GM18511 (cell line): ENCODE measurements around the gene CEMIP.

Experiments
- ATAC-seq: cut with Tn5 transposase; IDR thresholded peaks from one replicate; pipeline ENCODE4 v1.9.1; 2021; ENCODE audit warnings: mild to moderate bottlenecking, moderate library complexity; ENCODE audit not compliant: unreplicated experiment

The CEMIP gene

GRCh38 chr15:80820092-80820491, 40.9 kb downstream of the CEMIP start:
- ATAC-seq, result no peak

GRCh38 chr15:80822256-80822655, 43.1 kb downstream of the CEMIP start:
- no peak for ATAC-seq

GRCh38 chr15:80822676-80823075, 43.5 kb downstream of the CEMIP start:
- ATAC-seq, result no peak

GRCh38 chr15:80823120-80823519, 44.0 kb downstream of the CEMIP start:
- ATAC-seq, result no peak

- ATAC-seq, result no peak
These were observed 44.8 kb downstream of the CEMIP start for GRCh38 chr15:80823995-80824394.

GRCh38 chr15:80825361-80826030, 46.3 kb downstream of the CEMIP start:
- ATAC-seq, result no peak

GRCh38 chr15:80828796-80829195, 49.6 kb downstream of the CEMIP start:
- no peak for ATAC-seq

- ATAC-seq, result no peak
These were observed 51.5 kb downstream of the CEMIP start for GRCh38 chr15:80830677-80831076.

GRCh38 chr15:80831192-80831591, 52.0 kb downstream of the CEMIP start:
- no peak for ATAC-seq

- ATAC-seq, result no peak
These were observed 52.5 kb downstream of the CEMIP start for GRCh38 chr15:80831606-80832224.

GRCh38 chr15:80832686-80833085, 53.5 kb downstream of the CEMIP start:
- ATAC-seq, result no peak

GRCh38 chr15:80834402-80834801, 55.2 kb downstream of the CEMIP start:
- ATAC-seq, result no peak

- no peak for ATAC-seq
These were observed 55.7 kb downstream of the CEMIP start for GRCh38 chr15:80834906-80835305.

- ATAC-seq, result no peak
These were observed 56.2 kb downstream of the CEMIP start for GRCh38 chr15:80835336-80835735.

GRCh38 chr15:80836223-80836622, 57.1 kb downstream of the CEMIP start:
- ATAC-seq, result no peak

GRCh38 chr15:80837006-80837405, 57.8 kb downstream of the CEMIP start:
- ATAC-seq, result no peak

- ATAC-seq, result no peak
These were observed 58.8 kb downstream of the CEMIP start for GRCh38 chr15:80838012-80838411.

- ATAC-seq, result no peak
These were observed 59.5 kb downstream of the CEMIP start for GRCh38 chr15:80838666-80839065.

- ATAC-seq, result no peak
These were observed 60.6 kb downstream of the CEMIP start for GRCh38 chr15:80839764-80840130.

GRCh38 chr15:80840182-80841130, 61.3 kb downstream of the CEMIP start:
- no peak for ATAC-seq

- no peak for ATAC-seq
These were observed 62.4 kb downstream of the CEMIP start for GRCh38 chr15:80841541-80841940.
